Upper lobe of right lung (tissue), 1 donor: ENCODE data around the gene TMEM87B. TPM values are rescaled to one million over a fixed set of nuclear protein-coding genes. Genes with fewer than 3 reads are reported as not detected.

Experiments used
- ATAC-seq: fragments of 200-7000 bp; cut with Tn5 transposase; one replicate; pipeline ENCODE4 v1.9.1; 2020; ENCODE audit warnings: mild to moderate bottlenecking, moderate library complexity
- DNase-seq: peaks from one replicate; pipeline ENCODE4 v3.0.0-alpha.2; 2020
- H3K27ac ChIP-seq: fragments of 200-600 bp; one replicate; pipeline ENCODE4 v1.8.0; 2022
- H3K27me3 ChIP-seq: fragments of 200-600 bp; one replicate; pipeline ENCODE4 v1.8.0; 2022; ENCODE audit warnings: mild to moderate bottlenecking
- H3K36me3 ChIP-seq: fragments of 200-600 bp; one replicate; pipeline ENCODE4 v1.8.0; 2022
- H3K4me1 ChIP-seq: fragments of 200-600 bp; one replicate; pipeline ENCODE4 v1.8.0; 2022
- H3K4me3 ChIP-seq: fragments of 200-600 bp; one replicate; pipeline ENCODE4 v1.8.0; 2022; ENCODE audit warnings: mild to moderate bottlenecking
- H3K9me3 ChIP-seq: fragments of 200-600 bp; one replicate; pipeline ENCODE4 v1.8.0; 2022
- CTCF ChIP-seq: fragments of 200-600 bp; IDR thresholded peaks from one replicate; pipeline ENCODE4 v1.8.0; 2022; ENCODE audit warnings: antibody characterized with exemption
- intact Hi-C: fragments of 100-400 bp; cut with DNase I; formaldehyde crosslinking; loops from one replicate; pipeline ENCODE4 v1.11.0; 2022
- total RNA-seq: library from RNA; stranded (reverse); fragmentation: NEBNext Ultra II Directional; extraction: Animal tissue kit (Norgen Biotek cat#: 25700); gene quantifications from one replicate; pipeline ENCODE4 v1.2.1, GENCODE V29; 2021
- donor health status: DM: no; HTN: yes; CAD: no; lungs with severe emphysema.

TMEM87B gene
- total RNA-seq, 1 donor from 2014 or later = 28.0 TPM

- H3K9me3 ChIP-seq = no peaks in the 10 kb centered on the region
- H3K36me3 ChIP-seq = no peaks in the 10 kb centered on the region
- ATAC-seq = no peak
- intact Hi-C loops = no loop called here
- no peaks in the 10 kb centered on the region for H3K27me3 ChIP-seq
- no peak for DNase-seq
- H3K4me1 ChIP-seq = no peaks in the 10 kb centered on the region
- TF ChIP-seq CTCF = no peak
- H3K4me3 ChIP-seq = no peak overlapping the region
- no peak overlapping the region for H3K27ac ChIP-seq
These were observed 86.5 kb downstream of the TMEM87B start for GRCh38 chr2:112141626-112142007.

- Histone ChIP-seq H3K4me1 (no peaks in the 10 kb centered on the region), H3K27me3 (no peaks in the 10 kb centered on the region), H3K36me3 (no peaks in the 10 kb centered on the region), H3K4me3 (no peak overlapping the region), H3K9me3 (no peaks in the 10 kb centered on the region), H3K27ac (no peak overlapping the region)
- no peak for ATAC-seq
- intact Hi-C loops = no loop called here
- peak; percentile 45 for DNase-seq
- no peak for TF ChIP-seq CTCF
These were observed 87.5 kb downstream of the TMEM87B start for GRCh38 chr2:112142525-112143078.

GRCh38 chr2:112143150-112143549, 88.1 kb downstream of the TMEM87B start:
- Histone ChIP-seq H3K27me3 (no peaks in the 10 kb centered on the region), H3K36me3 (no peaks in the 10 kb centered on the region), H3K4me1 (no peaks in the 10 kb centered on the region), H3K4me3 (no peak overlapping the region), H3K27ac (no peak overlapping the region), H3K9me3 (no peaks in the 10 kb centered on the region)
- DNase-seq (peak; percentile 48), ATAC-seq (no peak)
- no peak for TF ChIP-seq CTCF
- intact Hi-C loops = no loop called here

GRCh38 chr2:112144966-112145365, 89.9 kb downstream of the TMEM87B start:
- Histone ChIP-seq H3K4me3 (no peak overlapping the region), H3K9me3 (no peaks in the 10 kb centered on the region), H3K27me3 (no peaks in the 10 kb centered on the region), H3K4me1 (peaks cover 2% of the 10 kb centered on the region), H3K27ac (no peak overlapping the region), H3K36me3 (no peaks in the 10 kb centered on the region)
- DNase-seq (no peak), ATAC-seq (no peak)
- TF ChIP-seq CTCF = no peak
- intact Hi-C loops = no loop called here

- Histone ChIP-seq H3K9me3 (no peaks in the 10 kb centered on the region), H3K27me3 (no peaks in the 10 kb centered on the region), H3K36me3 (no peaks in the 10 kb centered on the region), H3K27ac (no peak overlapping the region), H3K4me1 (peaks cover 5% of the 10 kb centered on the region), H3K4me3 (no peak overlapping the region)
- intact Hi-C loops = no loop called here
- no peak for ATAC-seq
- peak; percentile 35 for DNase-seq
- TF ChIP-seq CTCF = no peak
These were observed 92.5 kb downstream of the TMEM87B start for GRCh38 chr2:112147382-112148168.
